ENCODE data around the gene NEDD4.
A peak's percentile ranks its signal among the peaks of the same experiment; 100 is the strongest.

- TF ChIP-seq EP300 (IDR thresholded peaks at IDR 0.05; ENCODE audit: borderline replicate concordance in 1 of 2, control insufficient read depth in 1 of 2, low read depth in 2 of 2, low read length in 2 of 2) (no peak), POLR2A (IDR thresholded peaks at IDR 0.05; ENCODE audit: low read depth, low read length) (peak; percentile 68), SIX5 (IDR thresholded peaks at IDR 0.05; ENCODE audit: low read depth, low read length, severe bottlenecking) (no peak), PAX5 (IDR thresholded peaks at IDR 0.05; ENCODE audit: borderline replicate concordance, low read depth, low read length) (no peak)
Observed at GRCh38 chr15:55993111-55993803, at the start of gene NEDD4.

Measured in GM12878 (cell line).